ENCODE data around the gene LGALSL.

DNA sequence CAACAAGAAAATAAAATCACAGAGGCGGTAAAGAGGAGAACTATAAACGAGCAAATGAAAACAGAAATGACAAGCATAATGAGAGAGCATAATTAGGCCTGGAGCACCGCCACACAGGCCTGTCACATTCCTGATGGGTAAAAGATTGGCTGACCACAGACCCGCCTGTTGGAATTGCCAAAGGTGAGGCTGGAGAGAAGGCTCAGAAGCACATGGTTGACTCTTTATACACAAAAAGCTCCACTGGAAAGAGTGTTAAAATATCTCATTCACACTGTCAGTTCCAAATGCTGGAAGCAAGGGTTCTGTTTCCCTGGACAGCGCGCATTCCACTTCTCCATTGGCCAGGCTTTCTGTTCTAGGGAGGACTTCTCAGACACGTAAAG lies 5.9 kb upstream of the LGALSL start:
- TF ChIP-seq, protein P1, sequence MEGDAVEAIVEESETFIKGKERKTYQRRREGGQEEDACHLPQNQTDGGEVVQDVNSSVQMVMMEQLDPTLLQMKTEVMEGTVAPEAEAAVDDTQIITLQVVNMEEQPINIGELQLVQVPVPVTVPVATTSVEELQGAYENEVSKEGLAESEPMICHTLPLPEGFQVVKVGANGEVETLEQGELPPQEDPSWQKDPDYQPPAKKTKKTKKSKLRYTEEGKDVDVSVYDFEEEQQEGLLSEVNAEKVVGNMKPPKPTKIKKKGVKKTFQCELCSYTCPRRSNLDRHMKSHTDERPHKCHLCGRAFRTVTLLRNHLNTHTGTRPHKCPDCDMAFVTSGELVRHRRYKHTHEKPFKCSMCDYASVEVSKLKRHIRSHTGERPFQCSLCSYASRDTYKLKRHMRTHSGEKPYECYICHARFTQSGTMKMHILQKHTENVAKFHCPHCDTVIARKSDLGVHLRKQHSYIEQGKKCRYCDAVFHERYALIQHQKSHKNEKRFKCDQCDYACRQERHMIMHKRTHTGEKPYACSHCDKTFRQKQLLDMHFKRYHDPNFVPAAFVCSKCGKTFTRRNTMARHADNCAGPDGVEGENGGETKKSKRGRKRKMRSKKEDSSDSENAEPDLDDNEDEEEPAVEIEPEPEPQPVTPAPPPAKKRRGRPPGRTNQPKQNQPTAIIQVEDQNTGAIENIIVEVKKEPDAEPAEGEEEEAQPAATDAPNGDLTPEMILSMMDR (IDR thresholded peaks at IDR 0.05), result no peak
- no peak for TF ChIP-seq GATA3 (IDR thresholded peaks at IDR 0.05; ENCODE audit: borderline replicate concordance)

All from A549 (cell line).